ENCODE results near the gene SLC16A6. TPM values are rescaled to one million over a fixed set of nuclear protein-coding genes. Genes with fewer than 3 reads are reported as not detected.

SLC16A6 gene
- total RNA-seq, 6 experiments from 2014 or later: 0.19 to 1.2 (median 0.45) TPM

DNA sequence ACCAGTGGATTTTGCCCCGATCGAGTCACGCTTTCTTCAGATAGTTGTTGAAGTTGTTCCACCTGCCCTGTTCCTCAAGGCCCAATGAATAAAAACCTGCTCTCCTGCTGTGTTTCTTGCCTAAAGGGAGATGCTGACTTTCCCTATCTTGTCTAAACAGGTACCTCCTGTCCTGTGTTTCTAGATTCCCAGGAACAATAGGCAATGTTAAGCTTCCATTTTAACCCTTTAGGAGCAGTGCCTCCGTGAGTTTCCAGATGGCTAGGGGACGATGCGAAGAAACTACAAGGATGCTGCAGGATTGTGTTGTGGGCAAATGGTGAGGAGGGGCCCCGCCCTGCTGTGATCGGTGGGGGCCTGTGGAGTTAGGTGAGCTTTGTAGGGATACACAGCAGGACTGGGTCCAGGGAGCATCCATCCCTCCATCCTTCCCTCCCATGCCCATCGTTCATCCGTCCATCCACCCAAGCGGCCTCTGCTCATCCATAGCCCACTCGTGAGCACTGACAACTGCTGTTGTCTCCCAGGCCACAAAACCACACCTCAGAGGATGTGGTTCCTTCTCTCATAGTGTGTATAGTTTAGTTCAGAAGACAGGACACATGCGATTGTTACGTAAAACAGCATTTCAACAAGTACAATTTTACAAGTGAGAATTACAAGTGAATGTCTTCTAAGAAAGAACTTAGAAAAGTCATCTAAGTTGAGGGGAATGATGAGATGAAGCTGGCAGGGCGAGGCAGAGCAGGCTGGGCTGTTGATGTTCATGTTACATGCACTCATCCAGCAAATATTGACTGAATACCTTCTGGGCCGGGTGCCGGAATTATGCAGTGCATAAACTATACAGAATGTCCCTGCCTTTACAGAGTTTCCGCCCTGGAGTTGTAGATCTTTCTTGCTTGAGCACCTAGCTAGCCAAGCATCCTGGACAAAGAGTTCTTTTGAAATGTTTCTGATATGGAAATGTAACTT is 5.6 kb upstream of the SLC16A6 start:
- Histone ChIP-seq H3K4me1 (peaks cover 0 to 2% (median 0%) of the 10 kb centered on the region in 4 donors), H3K9me3 (no peaks in the 10 kb centered on the region), H3K27me3 (peaks cover 0 to 7% of the 10 kb centered on the region in 2 donors), H3K27ac (no peak overlapping the region), H3K36me3 (no peaks in the 10 kb centered on the region), H3K4me3 (no peak overlapping the region)
- TF ChIP-seq, protein P1, sequence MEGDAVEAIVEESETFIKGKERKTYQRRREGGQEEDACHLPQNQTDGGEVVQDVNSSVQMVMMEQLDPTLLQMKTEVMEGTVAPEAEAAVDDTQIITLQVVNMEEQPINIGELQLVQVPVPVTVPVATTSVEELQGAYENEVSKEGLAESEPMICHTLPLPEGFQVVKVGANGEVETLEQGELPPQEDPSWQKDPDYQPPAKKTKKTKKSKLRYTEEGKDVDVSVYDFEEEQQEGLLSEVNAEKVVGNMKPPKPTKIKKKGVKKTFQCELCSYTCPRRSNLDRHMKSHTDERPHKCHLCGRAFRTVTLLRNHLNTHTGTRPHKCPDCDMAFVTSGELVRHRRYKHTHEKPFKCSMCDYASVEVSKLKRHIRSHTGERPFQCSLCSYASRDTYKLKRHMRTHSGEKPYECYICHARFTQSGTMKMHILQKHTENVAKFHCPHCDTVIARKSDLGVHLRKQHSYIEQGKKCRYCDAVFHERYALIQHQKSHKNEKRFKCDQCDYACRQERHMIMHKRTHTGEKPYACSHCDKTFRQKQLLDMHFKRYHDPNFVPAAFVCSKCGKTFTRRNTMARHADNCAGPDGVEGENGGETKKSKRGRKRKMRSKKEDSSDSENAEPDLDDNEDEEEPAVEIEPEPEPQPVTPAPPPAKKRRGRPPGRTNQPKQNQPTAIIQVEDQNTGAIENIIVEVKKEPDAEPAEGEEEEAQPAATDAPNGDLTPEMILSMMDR (IDR thresholded peaks at IDR 0.05): no peak
- no peak for TF ChIP-seq POLR2A (IDR thresholded peaks at IDR 0.05)
- DNase-seq: no peak
- no peak for ATAC-seq
- intact Hi-C loops (cut with DNase I): no loop called here
- 80% methylated on average over 14 of the region's 18 CpGs for WGBS (ENCODE audit: insufficient coverage, low coverage, low lambda C conversion rate, missing lambda C conversion rate)

DNA sequence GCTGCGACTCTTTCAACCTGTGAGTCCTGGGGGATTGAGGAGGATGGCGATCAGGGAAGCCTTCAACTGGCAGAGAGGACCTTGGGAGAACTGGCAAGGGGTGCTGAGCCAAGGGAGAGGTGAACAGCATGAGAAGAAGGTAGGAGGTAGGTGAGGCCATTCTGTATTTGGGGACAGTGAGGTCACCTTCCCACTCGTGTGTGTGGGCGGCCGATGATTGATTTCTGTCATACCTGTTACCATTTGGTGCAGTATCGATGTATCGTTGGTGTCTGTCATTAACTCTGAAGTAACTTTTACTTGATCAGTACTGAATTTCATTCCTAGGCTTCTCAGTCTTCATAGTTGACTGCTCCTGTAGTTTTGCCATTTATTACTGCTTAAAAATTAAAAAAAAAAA is 4.2 kb upstream of the SLC16A6 start:
- intact Hi-C loops (cut with DNase I): no loop called here
- no peaks in the 10 kb centered on the region for H3K9me3 ChIP-seq
- peaks cover 0 to 7% of the 10 kb centered on the region in 2 donors for H3K27me3 ChIP-seq
- no peak overlapping the region for H3K27ac ChIP-seq
- no peak for DNase-seq
- no peak for TF ChIP-seq POLR2A (IDR thresholded peaks at IDR 0.05)
- H3K4me3 ChIP-seq: no peak overlapping the region
- 57% methylated on average over 7 of the region's 7 CpGs for WGBS (ENCODE audit: insufficient coverage, low coverage, low lambda C conversion rate, missing lambda C conversion rate)
- H3K36me3 ChIP-seq: no peaks in the 10 kb centered on the region
- H3K4me1 ChIP-seq: peaks cover 0 to 16% (median 2%) of the 10 kb centered on the region in 4 donors
- no peak for ATAC-seq

DNA sequence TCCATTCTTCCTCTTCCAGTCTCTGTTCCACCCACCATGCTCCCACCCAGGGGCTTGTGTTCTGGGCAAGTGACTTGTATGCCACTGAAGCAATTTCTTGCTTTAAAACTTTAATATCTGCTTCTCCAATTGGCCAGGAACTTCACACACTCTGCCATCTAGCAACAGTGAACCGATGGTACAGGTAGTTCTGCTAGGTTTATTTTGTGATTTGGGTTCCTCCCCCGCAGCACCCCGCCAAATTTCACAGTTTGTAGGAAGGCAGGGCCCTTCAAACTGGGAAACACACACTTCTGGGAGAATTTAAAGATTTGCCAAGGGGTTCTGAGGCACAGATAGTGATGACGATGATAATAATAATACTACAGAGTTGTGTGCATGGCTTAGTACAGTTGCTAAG is 3.7 kb upstream of the SLC16A6 start:
- Histone ChIP-seq H3K27me3 (peaks cover 0 to 7% of the 10 kb centered on the region in 2 donors), H3K27ac (no peak overlapping the region), H3K4me3 (no peak overlapping the region), H3K9me3 (no peaks in the 10 kb centered on the region), H3K4me1 (peaks cover 0 to 16% (median 2%) of the 10 kb centered on the region in 4 donors), H3K36me3 (no peaks in the 10 kb centered on the region)
- intact Hi-C loops (cut with DNase I): no loop called here
- 83% methylated on average over 3 of the region's 4 CpGs for WGBS (ENCODE audit: insufficient coverage, low coverage, low lambda C conversion rate, missing lambda C conversion rate)
- DNase-seq (no peak), ATAC-seq (no peak)
- TF ChIP-seq POLR2A (IDR thresholded peaks at IDR 0.05): no peak
- TF ChIP-seq, protein P1 (IDR thresholded peaks at IDR 0.05): no peak

DNA sequence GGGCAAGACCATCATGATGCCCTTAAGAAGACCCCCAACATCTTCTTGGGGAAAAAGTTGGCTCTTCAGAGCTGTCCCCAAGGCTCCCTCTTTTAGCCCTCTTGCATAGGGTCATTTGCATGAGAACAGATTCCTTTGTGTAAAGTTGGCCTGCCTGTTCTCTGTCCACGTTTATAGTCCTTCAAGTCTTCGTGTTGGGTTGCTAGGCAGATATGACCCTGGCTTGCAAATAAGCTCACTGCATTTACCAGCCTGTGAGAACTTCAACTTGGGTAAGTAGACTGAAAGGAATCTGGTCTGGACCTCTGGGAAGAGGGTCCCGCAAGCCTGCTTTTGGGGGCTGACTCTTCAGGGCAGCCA is 3.2 kb upstream of the SLC16A6 start:
- Histone ChIP-seq H3K4me3 (no peak overlapping the region), H3K9me3 (no peaks in the 10 kb centered on the region), H3K27me3 (peaks cover 0 to 7% of the 10 kb centered on the region in 2 donors), H3K4me1 (peaks cover 0 to 16% (median 2%) of the 10 kb centered on the region in 4 donors), H3K36me3 (no peaks in the 10 kb centered on the region), H3K27ac (no peak overlapping the region)
- DNase-seq (no peak), ATAC-seq (no peak)
- no peak for TF ChIP-seq POLR2A (IDR thresholded peaks at IDR 0.05)
- TF ChIP-seq, protein P1 (IDR thresholded peaks at IDR 0.05): no peak
- WGBS (ENCODE audit: insufficient coverage, low coverage, low lambda C conversion rate, missing lambda C conversion rate): 70% methylated on average over 2 of the region's 3 CpGs
- intact Hi-C loops (cut with DNase I): no loop called here

DNA sequence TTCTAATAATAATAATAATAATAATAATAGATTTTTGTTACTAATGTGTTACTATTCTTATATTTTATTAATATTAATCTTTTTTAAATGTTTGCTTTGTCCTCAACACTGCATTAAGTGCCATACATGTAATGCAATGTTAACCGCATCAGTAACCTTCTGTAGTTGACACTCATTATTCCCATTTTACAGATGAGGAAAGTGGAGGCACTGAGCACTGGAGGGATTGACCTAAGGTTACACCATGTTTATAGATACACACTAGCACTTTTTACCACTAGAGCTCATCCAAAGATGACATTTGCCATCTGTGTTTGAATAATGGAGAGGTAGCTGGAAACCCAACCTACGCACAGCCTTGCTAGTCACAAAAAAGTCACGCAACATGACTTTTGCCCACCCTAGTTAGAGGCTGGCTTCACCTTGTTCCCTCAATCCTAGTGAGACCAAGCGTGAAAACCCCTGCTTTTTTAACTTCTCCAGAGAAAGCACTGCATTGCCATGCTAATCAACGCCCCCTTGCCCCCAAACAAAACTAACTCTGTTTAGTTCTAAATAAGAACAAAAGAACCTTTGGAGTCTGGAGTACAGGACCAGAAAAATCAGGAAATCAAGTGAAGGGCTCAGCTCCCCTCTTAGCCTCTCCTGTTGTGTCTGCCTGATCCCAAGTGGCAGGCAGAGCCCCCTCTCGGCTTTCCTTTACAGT is 2.7 kb upstream of the SLC16A6 start:
- peaks cover 0 to 7% of the 10 kb centered on the region in 2 donors for H3K27me3 ChIP-seq
- no peak for ATAC-seq
- H3K4me3 ChIP-seq: no peak overlapping the region
- 100% methylated on average over 6 of the region's 6 CpGs for WGBS (ENCODE audit: insufficient coverage, low coverage, low lambda C conversion rate, missing lambda C conversion rate)
- peaks cover 0 to 16% (median 2%) of the 10 kb centered on the region in 4 donors for H3K4me1 ChIP-seq
- no peak overlapping the region for H3K27ac ChIP-seq
- intact Hi-C loops (cut with DNase I): no loop called here
- TF ChIP-seq, protein P1 (IDR thresholded peaks at IDR 0.05): no peak
- no peaks in the 10 kb centered on the region for H3K9me3 ChIP-seq
- no peak for DNase-seq
- no peaks in the 10 kb centered on the region for H3K36me3 ChIP-seq
